ENCODE data around the gene SENP1.

Gene SENP1

GRCh38 chr12:48004053-48004941, 101.6 kb downstream of the SENP1 start, which contains the start of gene COL2A1:
Gene COL2A1 (minus strand): TSS chr12:48004476. CDS start chr12:48004321, 155 bp downstream.
- FAIRE-seq (no peak), DNase-seq (ENCODE audit: insufficient read length, low spot score) (peak; percentile 10)

- no peak for DNase-seq (ENCODE audit: insufficient read length, low spot score)
- FAIRE-seq, result no peak
These were observed 102.4 kb downstream of the SENP1 start for GRCh38 chr12:48003226-48004052.

DNA sequence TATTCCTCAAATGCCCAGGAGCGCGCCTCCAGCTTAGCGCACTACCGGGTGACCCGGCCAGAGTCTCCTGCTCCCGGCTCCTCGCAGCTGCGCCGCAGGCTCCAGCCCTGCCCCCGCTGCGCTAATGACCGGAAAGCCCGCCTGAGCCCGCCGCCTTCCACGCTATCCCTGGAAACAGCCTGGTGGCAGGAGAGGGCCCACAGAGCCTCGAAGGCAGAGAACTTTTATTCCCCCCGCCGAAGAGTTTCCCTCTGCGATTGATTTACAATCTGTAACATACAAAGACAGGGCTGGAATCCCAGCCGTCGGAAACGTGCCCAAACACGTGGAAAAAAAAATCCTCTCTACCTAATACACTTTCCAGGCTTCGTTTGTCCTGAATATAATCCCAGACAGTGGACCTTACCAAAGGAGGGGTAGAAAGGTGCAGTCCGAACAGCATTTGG, 103.1 kb downstream of the SENP1 start:
- DNase-seq (ENCODE audit: insufficient read length, low spot score), result peak; percentile 14
- no peak for FAIRE-seq

DNA sequence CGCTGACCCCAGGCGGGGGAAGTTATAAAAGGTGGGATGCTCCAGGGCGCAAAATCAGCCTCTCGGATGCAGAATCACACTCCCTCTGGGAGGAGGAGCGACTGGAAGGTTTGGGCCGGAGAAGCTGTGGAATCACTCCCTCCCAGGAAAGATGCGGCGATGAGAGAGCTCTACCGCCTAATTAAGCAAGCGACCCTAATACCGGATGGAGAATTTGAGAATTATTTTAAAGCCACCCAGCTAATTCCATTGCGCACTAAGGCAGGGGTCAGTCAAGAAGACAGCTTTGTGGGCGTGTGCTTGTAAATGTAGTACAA, 103.5 kb downstream of the SENP1 start:
- FAIRE-seq (no peak), DNase-seq (ENCODE audit: insufficient read length, low spot score) (no peak)

- no peak for FAIRE-seq
These were observed 104.1 kb downstream of the SENP1 start for GRCh38 chr12:48001505-48002413.

GRCh38 chr12:48000878-48001504, 104.9 kb downstream of the SENP1 start:
- FAIRE-seq (peak; percentile 64), DNase-seq (ENCODE audit: insufficient read length, low spot score) (peak; percentile 60)

More at GRCh38 chr12:48001505-48002413, 104.1 kb downstream of the SENP1 start:
- DNase-seq (ENCODE audit: insufficient read length, low spot score), result peak; percentile 52

- no peak for FAIRE-seq
- DNase-seq (ENCODE audit: insufficient read length, low spot score), result no peak
These were observed 106.1 kb downstream of the SENP1 start for GRCh38 chr12:47999816-48000215.

- FAIRE-seq (no peak), DNase-seq (ENCODE audit: insufficient read length, low spot score) (no peak)
These were observed 108.6 kb downstream of the SENP1 start for GRCh38 chr12:47997321-47997720.

GRCh38 chr12:47995981-47996401, 109.9 kb downstream of the SENP1 start:
- FAIRE-seq, result no peak
- DNase-seq (ENCODE audit: insufficient read length, low spot score), result no peak

GRCh38 chr12:47993491-47993890, 112.4 kb downstream of the SENP1 start:
- no peak for FAIRE-seq
- no peak for DNase-seq (ENCODE audit: insufficient read length, low spot score)

Data from HTR-8/SVneo (cell line).